Renal pelvis (tissue), 4 donors: Measurements from ENCODE around the gene OSBPL2. TPM values are rescaled to one million over a fixed set of nuclear protein-coding genes. Genes with fewer than 3 reads are reported as not detected.
A peak's percentile ranks its signal among the peaks of the same experiment; 100 is the strongest.

Source experiments
- DNase-seq: peaks from one replicate; pipeline ENCODE4 v3.0.0-alpha.2; 2013
- polyA plus RNA-seq, 3 donors: library from polyadenylated mRNA; unstranded; fragments of 120-200 nt; gene quantifications; one replicate each; pipeline ENCODE4 v1.2.1, GENCODE V29; 2013; ENCODE audit not compliant: insufficient read length in 3 of 3

Gene OSBPL2
- polyA plus RNA-seq, 3 donors, result 27.6 to 40.8 (median 39.3) TPM

DNA sequence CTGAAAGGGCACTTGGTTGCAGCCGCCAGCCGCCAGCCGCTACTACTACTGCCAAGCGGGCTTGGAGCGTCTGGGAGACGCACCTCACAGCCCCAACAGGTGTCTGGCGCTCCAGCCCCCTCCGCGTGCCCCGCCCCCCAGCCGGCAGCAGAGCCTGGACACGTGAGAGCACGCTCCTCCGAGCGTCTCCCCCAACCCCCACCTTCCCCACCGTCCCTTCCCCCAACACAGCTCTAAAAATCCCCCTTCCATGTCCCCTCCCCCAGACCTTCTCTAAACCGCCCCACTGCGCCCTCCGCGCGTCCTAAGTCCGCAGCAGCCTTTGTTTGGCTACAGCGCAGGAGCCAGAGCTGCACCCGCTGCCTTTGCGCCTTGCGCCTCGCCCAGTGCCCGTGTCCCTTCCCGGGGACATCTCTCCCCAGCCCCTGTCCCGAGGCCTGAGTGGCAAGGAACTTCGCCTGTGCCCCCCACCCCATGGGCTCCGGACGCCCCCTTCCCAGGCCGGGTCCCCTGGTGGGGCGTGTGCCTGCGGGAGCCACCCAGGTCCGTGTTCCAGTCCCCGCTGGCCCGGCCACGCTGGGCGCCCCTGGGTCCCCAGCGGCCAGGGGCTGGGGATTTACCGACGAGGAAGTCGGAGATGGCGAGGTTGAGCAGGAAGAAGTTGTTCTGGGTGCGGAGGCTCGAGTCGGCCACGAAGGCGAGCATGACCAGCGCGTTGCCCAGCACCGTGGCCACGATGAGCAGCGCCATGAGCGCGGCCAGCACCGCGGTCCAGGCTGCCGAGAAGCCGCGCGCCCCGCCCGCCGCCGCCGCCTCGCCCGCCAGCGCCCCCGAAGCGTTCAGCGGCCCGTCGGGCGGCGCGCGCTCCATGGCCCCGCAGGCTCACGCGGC, 19.0 kb upstream of the OSBPL2 start:
- DNase-seq, result no peak

DNA sequence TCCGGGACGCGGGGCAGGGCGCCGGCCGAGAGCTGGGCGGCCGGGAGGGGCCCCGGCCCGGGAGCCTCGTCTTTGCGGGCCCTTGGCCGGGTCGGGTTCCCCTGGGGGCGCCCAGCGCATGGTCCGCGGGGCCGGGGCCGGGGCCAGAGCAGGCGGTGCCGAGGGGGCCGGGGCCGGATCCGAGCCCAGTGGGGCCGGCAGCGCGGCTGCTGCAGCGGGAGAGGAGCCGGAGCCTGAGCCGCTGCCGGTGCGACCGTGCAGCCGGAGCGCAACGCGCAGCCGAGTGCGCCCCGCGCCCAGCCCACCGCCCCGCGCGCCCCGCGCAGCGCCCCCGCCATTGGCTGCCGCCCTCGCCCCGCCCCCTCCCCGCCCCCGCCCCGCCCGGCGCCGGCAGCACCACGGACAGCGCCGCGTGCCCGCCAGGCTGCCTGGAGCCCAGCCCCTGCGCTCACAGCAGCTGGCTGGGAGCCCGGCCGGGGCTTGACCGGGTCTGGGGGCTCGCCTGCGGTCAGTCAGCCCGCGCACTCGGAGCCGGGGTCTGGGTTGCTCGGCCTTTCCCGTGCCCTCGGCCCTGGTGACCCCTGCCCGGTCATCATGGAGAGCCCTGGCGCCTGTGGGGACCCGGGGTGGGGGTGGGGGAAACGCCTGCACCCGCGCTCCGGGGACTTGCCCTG, 18.2 kb upstream of the OSBPL2 start, which contains the start of gene HRH3:
Gene HRH3, minus strand, starts transcription at position 287 of the 674 bp plus-strand sequence. CDS start 308 bp downstream, outside the sequence.
- DNase-seq, result peak; percentile 67

DNA sequence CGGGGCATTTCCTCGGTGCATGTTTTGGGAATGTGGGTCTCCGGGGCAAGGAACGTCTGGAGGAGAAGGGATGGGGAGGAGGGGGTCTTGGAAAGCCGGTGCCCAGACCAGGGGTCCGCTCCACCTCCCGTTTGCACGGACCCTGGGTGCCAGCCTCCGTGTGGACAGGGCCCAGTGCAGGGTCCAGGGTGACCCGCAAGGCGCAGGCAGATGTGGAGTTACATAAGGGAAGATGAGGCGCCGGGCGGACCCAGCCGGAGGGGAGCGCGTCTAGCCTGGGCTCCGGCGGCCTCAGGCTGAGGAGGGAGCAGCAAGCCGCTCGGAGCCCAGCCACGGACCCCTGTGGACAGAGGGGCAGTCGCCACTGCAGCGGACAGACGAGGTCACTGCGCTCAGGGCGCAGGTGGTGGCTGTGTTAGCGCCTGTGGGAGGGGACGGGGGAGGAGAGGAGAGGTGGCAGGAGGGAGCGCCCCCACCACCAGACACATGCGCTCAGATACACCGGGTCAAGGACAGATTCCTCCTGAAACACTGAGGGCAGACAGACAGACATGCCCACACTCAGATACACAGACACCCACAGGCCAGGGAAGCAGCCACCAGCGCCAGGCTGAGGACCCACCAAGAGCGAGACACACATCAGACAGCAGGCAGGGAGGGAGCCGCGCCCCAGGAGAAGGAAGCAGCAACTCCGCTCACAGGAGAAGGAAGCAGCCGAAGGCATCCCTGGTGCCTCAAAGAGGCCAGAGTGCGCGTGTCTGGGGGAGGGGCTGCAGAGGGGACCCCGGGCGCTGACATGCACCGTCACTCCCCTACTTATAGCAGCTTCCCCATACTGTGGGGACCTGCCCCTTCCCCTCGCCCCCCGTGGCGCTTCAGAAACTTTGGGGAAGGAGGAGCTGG, 17.4 kb upstream of the OSBPL2 start:
- DNase-seq, result no peak

- no peak for DNase-seq
Measured at GRCh38 chr20:62222266-62222850, 16.0 kb upstream of the OSBPL2 start.

DNA sequence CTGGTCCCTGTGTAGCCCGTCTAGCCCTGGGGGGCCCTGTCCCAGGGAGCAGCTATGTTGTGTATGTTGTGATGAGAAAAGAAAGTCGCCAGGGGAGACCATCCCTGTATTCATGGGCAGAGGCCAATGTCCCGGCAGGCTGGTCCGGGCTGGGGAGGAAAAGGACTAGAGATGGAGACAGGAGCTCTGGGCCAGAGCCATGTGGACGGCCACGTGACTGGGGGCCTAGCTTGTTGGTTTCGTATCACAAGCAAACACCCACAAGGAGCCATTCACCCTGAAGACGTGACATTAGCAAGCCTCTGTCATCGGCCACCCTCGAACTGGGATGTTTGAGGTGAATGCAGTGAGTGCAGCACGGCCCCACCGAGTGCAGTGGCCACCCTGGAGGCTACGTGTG, 15.3 kb upstream of the OSBPL2 start:
- no peak for DNase-seq

DNA sequence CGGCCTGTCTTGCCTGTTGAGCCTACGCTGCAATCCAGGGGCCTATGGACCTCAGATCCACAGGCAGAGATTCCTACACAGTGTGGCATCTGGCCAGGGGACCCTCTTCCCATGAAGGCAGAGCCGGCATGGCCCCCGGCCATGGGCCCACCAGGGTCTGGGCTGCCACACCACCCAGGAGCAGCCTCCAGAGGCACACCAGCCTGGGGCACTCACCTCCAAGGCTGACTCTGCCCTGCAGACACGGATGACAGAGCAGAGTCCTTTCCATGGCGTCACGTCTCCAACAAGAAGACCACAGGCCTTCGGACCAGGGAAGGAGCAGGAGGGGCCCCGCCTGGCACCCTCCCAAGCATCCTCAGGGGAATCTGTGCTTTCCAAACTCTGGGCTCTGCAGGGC, 14.8 kb upstream of the OSBPL2 start:
- no peak for DNase-seq

GRCh38 chr20:62224113-62224855, 14.0 kb upstream of the OSBPL2 start:
- no peak for DNase-seq

GRCh38 chr20:62225026-62225425, 13.3 kb upstream of the OSBPL2 start:
- DNase-seq, result no peak

- DNase-seq, result no peak
Measured at GRCh38 chr20:62225820-62226635, 12.3 kb upstream of the OSBPL2 start.

- no peak for DNase-seq
Measured at GRCh38 chr20:62226707-62227590, 11.4 kb upstream of the OSBPL2 start.

- no peak for DNase-seq
Measured at GRCh38 chr20:62227591-62227976, 10.7 kb upstream of the OSBPL2 start.

DNA sequence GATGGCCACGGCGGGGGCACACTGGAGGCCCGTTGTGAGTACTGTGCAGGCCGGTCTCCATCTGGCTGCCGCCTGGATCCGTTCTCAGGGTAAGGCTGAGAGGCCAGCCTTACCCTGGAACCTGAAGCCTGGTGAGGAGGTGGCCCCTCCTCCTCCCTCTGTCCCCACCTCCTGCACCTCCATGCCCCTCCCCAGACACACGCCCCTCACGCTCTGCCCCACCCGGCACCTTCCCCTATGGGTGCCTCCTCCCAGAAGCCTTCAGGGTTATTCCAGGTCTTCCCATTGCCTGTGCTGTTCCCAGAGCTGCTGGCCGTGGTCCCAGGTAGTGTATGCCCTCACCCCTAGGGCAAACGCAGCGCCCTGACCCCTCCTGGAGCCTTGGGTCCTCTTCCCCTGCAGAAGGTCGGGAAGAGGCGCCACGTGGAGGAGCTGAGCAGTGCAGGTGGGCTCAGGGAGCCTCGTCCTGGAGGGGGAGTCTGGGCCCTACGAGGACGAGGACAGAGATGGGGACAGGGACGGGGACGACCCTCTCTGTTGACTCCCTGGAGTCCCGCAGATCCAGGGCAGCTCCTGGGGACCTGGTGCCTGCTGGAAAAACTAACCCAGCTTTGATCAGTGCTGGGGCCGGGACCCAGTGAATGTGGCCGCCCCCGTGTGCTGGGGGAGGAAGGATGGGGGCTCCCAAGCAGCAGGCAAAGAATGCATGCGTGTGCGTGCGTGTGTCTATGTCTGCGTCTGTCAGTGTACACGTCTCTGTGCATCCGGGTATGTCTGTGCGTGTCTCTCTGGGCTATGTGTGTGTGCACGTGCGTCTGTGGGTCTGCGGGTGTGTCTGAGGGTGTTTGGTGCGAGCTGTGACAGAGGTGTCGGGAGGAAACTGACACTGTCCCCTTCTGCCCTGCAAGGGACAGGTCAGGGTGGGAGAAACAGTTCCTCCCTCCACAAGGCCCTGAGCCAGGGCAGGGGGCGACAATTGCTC, 10.1 kb upstream of the OSBPL2 start:
- DNase-seq, result no peak

GRCh38 chr20:62228982-62229545, 9.3 kb upstream of the OSBPL2 start:
- DNase-seq, result no peak

DNA sequence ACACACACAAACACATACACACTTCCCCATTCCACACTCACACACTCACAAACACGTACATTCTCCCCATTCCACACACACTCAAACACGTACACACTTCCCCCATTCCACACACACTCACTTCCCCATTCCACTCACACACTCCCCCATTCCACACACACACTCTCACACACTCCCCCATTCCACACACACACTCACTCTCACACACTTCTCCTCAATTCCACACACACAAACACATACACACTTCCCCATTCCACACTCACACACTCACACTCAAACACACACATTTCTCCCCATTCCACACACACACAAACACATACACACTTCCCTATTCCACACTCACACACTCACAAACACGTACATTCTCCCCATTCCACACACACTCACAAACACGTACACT, 8.7 kb upstream of the OSBPL2 start:
- DNase-seq, result no peak

- no peak for DNase-seq
Measured at GRCh38 chr20:62230276-62230675, 8.0 kb upstream of the OSBPL2 start.

GRCh38 chr20:62230696-62231095, 7.6 kb upstream of the OSBPL2 start:
- DNase-seq, result no peak

- no peak for DNase-seq
Measured at GRCh38 chr20:62231292-62231691, 7.0 kb upstream of the OSBPL2 start.
